ENCODE measurements around the gene UTS2R. TPM values are rescaled to one million over a fixed set of nuclear protein-coding genes. Genes with fewer than 3 reads are reported as not detected.
A peak's percentile ranks its signal among the peaks of the same experiment; 100 is the strongest.

The UTS2R gene
- polyA plus RNA-seq: not detected in 2 replicates
- polyA minus RNA-seq: not detected in 2 replicates

- H3K4me3 ChIP-seq (ENCODE audit: low read length): peak within 1 kb of the TSS; percentile 51
- H3K27me3 ChIP-seq (ENCODE audit: insufficient read depth, low read depth, low read length): peaks cover 29% of the 10 kb centered on the region
- no peak within 1 kb of the TSS for H3K4me2 ChIP-seq (ENCODE audit: low read length)
- no peak within 1 kb of the TSS for H2AFZ ChIP-seq (ENCODE audit: low read depth, low read length)
- H3K9me2 ChIP-seq (ENCODE audit: insufficient read depth, low read length): no peaks in the 10 kb centered on the region
- H3K9ac ChIP-seq (ENCODE audit: low read length): no peak within 1 kb of the TSS
- H3K9me3 ChIP-seq (ENCODE audit: low read length): no peaks in the 10 kb centered on the region
- no peak within 1 kb of the TSS for H3K27ac ChIP-seq (ENCODE audit: low read length)
- no peaks in the 10 kb centered on the region for H4K20me1 ChIP-seq (ENCODE audit: insufficient read depth)
- H3K79me2 ChIP-seq (replicated peaks; ENCODE audit: insufficient read depth, low read length): no peaks in the 10 kb centered on the region
- H3F3A ChIP-seq (ENCODE audit: insufficient read depth, low read length, poor library complexity, severe bottlenecking): no peaks in the 10 kb centered on the region
- TF ChIP-seq TAF1 (IDR thresholded peaks at IDR 0.05; ENCODE audit: low read depth) (no peak), SMC3 (conservative IDR thresholded peaks at IDR 0.05; ENCODE audit: poor library complexity) (no peak), CTCF (IDR thresholded peaks at IDR 0.05; ENCODE audit: poor library complexity, severe bottlenecking) (no peak)
- H3K36me3 ChIP-seq (ENCODE audit: insufficient read depth, low read length): no peaks in the 10 kb centered on the region
Measured at GRCh38 chr17:82371333-82372248, at the start of gene UTS2R. TSS of gene UTS2R (plus strand) at chr17:82371765. CDS start at chr17:82374325, 2,560 bp downstream.

- Histone ChIP-seq H3K27me3 (ENCODE audit: insufficient read depth, low read depth, low read length) (no peaks in the 10 kb centered on the region), H3K9me3 (ENCODE audit: low read length) (no peaks in the 10 kb centered on the region), H3F3A (ENCODE audit: insufficient read depth, low read length, poor library complexity, severe bottlenecking) (no peaks in the 10 kb centered on the region), H4K20me1 (ENCODE audit: insufficient read depth) (no peaks in the 10 kb centered on the region), H3K9me2 (ENCODE audit: insufficient read depth, low read length) (no peaks in the 10 kb centered on the region), H3K9ac (ENCODE audit: low read length) (no peak overlapping the region), H2AFZ (ENCODE audit: low read depth, low read length) (no peak overlapping the region), H3K27ac (ENCODE audit: low read length) (no peak overlapping the region), H3K79me2 (replicated peaks; ENCODE audit: insufficient read depth, low read length) (no peaks in the 10 kb centered on the region), H3K36me3 (ENCODE audit: insufficient read depth, low read length) (no peaks in the 10 kb centered on the region), H3K4me2 (ENCODE audit: low read length) (no peak overlapping the region), H3K4me3 (ENCODE audit: low read length) (no peak overlapping the region)
- TF ChIP-seq SMC3 (conservative IDR thresholded peaks at IDR 0.05; ENCODE audit: poor library complexity): no peak
- no peak for TF ChIP-seq EZH2 (IDR thresholded peaks at IDR 0.05; ENCODE audit: borderline replicate concordance, insufficient read depth, low read length, poor library complexity, severe bottlenecking)
- TF ChIP-seq EP300 (conservative IDR thresholded peaks at IDR 0.05; ENCODE audit: poor library complexity, severe bottlenecking): no peak
- no peak for TF ChIP-seq REST (IDR thresholded peaks at IDR 0.05; ENCODE audit: borderline replicate concordance)
- TF ChIP-seq POLR2AphosphoS5 (IDR thresholded peaks at IDR 0.05): no peak
- no peak for TF ChIP-seq TAF1 (IDR thresholded peaks at IDR 0.05; ENCODE audit: low read depth)
- no peak for TF ChIP-seq MXI1 (conservative IDR thresholded peaks at IDR 0.05; ENCODE audit: poor library complexity, severe bottlenecking)
- no peak for TF ChIP-seq CTCF (IDR thresholded peaks at IDR 0.05; ENCODE audit: poor library complexity, severe bottlenecking)
- TF ChIP-seq RAD21 (conservative IDR thresholded peaks at IDR 0.05): no peak
Measured at GRCh38 chr17:82321947-82322466, 49.6 kb upstream of the UTS2R start.
